K562 (cell line): ENCODE measurements around the gene FGFRL1. TPM values are rescaled to one million over a fixed set of nuclear protein-coding genes. Genes with fewer than 3 reads are reported as not detected.

Experiments
- BDP1 ChIP-seq: IDR thresholded peaks from 3 replicates; pipeline ENCODE4 v1.6.1; 2011; ENCODE audit not compliant: insufficient read length, insufficient read depth
- BRCA1 ChIP-seq, 2 experiments: fragments of 450-650 bp in 1 of 2; sonication (generic) in 1 of 2; formaldehyde crosslinking in 1 of 2; IDR thresholded peaks; 2 replicates each; pipeline versions ENCODE4 v1.5.0 to v1.6.1; 2017 to 2020; ENCODE audit warnings: mild to moderate bottlenecking in 1 of 2, missing genetic modification reagents in 1 of 2
- C11orf30 ChIP-seq: fragments of 450-650 bp; IDR thresholded peaks from 2 replicates; pipeline ENCODE4 v1.6.1; 2016; ENCODE audit warnings: low read depth, mild to moderate bottlenecking
- CEBPB ChIP-seq: fragments of 450-650 bp; IDR thresholded peaks from 2 replicates; pipeline ENCODE4 v1.6.1; 2016; ENCODE audit warnings: missing genetic modification characterization, missing compliant biosample characterization
- CGGBP1 ChIP-seq: fragments of 250-450 bp; sonication (Bioruptor Pico); IDR thresholded peaks from 2 replicates; pipeline ENCODE4 v1.9.0; 2021; ENCODE audit warnings: mild to moderate bottlenecking
- ELF1 ChIP-seq: fragments of 200-800 bp; sonication (Bioruptor generic); IDR thresholded peaks from 2 replicates; pipeline ENCODE4 v1.6.1; 2016; ENCODE audit warnings: missing genetic modification characterization, missing compliant biosample characterization
- HDAC2 ChIP-seq: fragments of 450-650 bp; IDR thresholded peaks from 2 replicates; pipeline ENCODE4 v1.6.1; 2016; ENCODE audit warnings: mild to moderate bottlenecking
- HNRNPK ChIP-seq: fragments of 200-400 bp; formaldehyde crosslinking; IDR thresholded peaks from one replicate; pipeline ENCODE4 v1.6.1; 2018; ENCODE audit warnings: mild to moderate bottlenecking, low read depth, low read length; ENCODE audit not compliant: poor library complexity, severe bottlenecking
- MLLT1 ChIP-seq, 2 experiments: fragments of 450-650 bp; IDR thresholded peaks; 2 replicates each; pipeline ENCODE4 v1.6.1; 2016
- MTA3 ChIP-seq: fragments of 450-650 bp; formaldehyde crosslinking; IDR thresholded peaks from 2 replicates; pipeline ENCODE4 v1.6.1; 2017; ENCODE audit warnings: mild to moderate bottlenecking, borderline replicate concordance
- SMARCA4 ChIP-seq: fragments of 450-650 bp; IDR thresholded peaks from 2 replicates; pipeline ENCODE4 v1.6.1; 2016
- SMARCC2 ChIP-seq: fragments of 450-650 bp; IDR thresholded peaks from 2 replicates; pipeline ENCODE4 v1.6.1; 2017; ENCODE audit warnings: antibody characterized with exemption, moderate library complexity, mild to moderate bottlenecking, low read depth
- SRSF7 ChIP-seq: fragments of 200-400 bp; formaldehyde crosslinking; optimal IDR thresholded peaks from 2 replicates; pipeline ENCODE3; 2017; ENCODE audit warnings: mild to moderate bottlenecking, low read depth, low read length
- TEAD2 ChIP-seq: fragments of 450-650 bp; IDR thresholded peaks from 2 replicates; pipeline ENCODE4 v1.6.1; 2016; ENCODE audit warnings: missing genetic modification characterization, control low read depth, missing compliant biosample characterization
- TRIM28 ChIP-seq: fragments of 450-650 bp; IDR thresholded peaks from 2 replicates; pipeline ENCODE4 v1.6.1; 2017
- ZNF232 ChIP-seq: sonication (generic); formaldehyde crosslinking; IDR thresholded peaks from 2 replicates; pipeline ENCODE4 v1.8.0; 2022; ENCODE audit warnings: mild to moderate bottlenecking, missing genetic modification reagents
- ZNF445 ChIP-seq: fragments of 250-450 bp; sonication (Bioruptor Pico); IDR thresholded peaks from 2 replicates; pipeline ENCODE4 v1.4.0; 2020; ENCODE audit warnings: low read depth, mild to moderate bottlenecking, moderate library complexity
- ZNF589 ChIP-seq: fragments of 200-800 bp; sonication (Bioruptor generic); IDR thresholded peaks from 2 replicates; pipeline ENCODE4 v1.6.1; 2016; ENCODE audit warnings: low read depth, missing genetic modification characterization, missing compliant biosample characterization
- ZNF764 ChIP-seq: fragments of 250-450 bp; sonication (Bioruptor Pico); IDR thresholded peaks from 2 replicates; pipeline ENCODE4 v1.4.0; 2020; ENCODE audit warnings: low read depth, mild to moderate bottlenecking, moderate library complexity
- polyA plus RNA-seq, 8 experiments: library from polyadenylated mRNA; depleted of rRNA in 4 of 8; stranded (reverse) in 5 of 8; unstranded in 3 of 8; fragments of >200 nt; fragmentation: Nextera tagmentation in 2 of 8; fragmentation: Illumina TruSeq in 1 of 8; extraction: Ambion mirVana in 2 of 8; extraction: Trizol in 1 of 8; gene quantifications; 2 replicates each; pipeline versions ENCODE4 v1.2.1 to v1.2.3, GENCODE V29; 2011 to 2014; ENCODE audit warnings: inconsistent platforms in 1 of 8, missing spikeins in 1 of 8
- total RNA-seq, 7 experiments: library from RNA; depleted of rRNA in 6 of 7; stranded (reverse); fragments of >200 nt in 6 of 7; fragmentation: Illumina TruSeq in 2 of 7; extraction: Trizol in 2 of 7; gene quantifications; 2 replicates each; pipeline versions ENCODE4 v1.2.1 to v1.2.3, GENCODE V29; 2011 to 2021; ENCODE audit warnings: low replicate concordance in 1 of 7
- TF ChIP-seq, protein P1 (sequence below): fragments of 450-650 bp; IDR thresholded peaks from 2 replicates; pipeline ENCODE4 v1.6.1; 2017; ENCODE audit warnings: antibody characterized with exemption, mild to moderate bottlenecking
- TF ChIP-seq, protein P2 (sequence below): fragments of 450-650 bp; formaldehyde crosslinking; IDR thresholded peaks from 2 replicates; pipeline ENCODE4 v1.4.0; 2020; ENCODE audit warnings: mild to moderate bottlenecking, moderate library complexity

FGFRL1 gene
- total and polyA plus RNA-seq, 9 of the 15 experiments (the other 6 are each of a cell fraction or from before 2014, with no cell fraction given) = 0.34 to 49.9 (median 14.6) TPM

DNA sequence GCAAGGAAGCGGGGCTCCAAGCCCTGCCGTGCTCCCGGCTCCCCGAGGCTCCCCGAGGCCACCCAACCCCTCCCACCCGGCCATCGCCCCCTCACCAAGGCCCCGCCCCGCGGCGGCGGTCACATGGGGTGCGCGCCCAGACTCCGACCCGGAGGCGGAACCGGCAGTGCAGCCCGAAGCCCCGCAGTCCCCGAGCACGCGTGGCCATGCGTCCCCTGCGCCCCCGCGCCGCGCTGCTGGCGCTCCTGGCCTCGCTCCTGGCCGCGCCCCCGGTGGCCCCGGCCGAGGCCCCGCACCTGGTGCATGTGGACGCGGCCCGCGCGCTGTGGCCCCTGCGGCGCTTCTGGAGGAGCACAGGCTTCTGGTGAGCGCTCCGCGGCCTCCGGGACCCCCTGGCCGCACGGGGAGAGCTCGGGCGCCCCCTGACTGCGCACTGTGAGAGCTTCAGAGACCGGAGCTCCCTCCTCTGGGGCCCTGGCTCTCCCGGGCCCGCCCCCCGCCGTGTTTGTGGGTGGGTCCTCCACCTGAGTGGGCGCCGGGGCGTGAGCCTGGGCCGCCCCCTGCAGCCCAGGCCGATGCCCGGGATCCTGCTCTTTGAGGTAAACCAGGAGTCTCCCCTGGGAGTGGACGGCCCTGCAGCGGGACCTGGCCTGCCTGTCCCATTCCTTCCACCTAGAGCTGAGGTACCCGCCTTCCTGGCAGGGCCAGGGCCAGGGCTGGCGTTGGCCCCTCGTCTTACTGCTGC lies 24.4 kb upstream of the FGFRL1 start, which contains the start of gene IDUA (continued):
- TF ChIP-seq, protein P1, sequence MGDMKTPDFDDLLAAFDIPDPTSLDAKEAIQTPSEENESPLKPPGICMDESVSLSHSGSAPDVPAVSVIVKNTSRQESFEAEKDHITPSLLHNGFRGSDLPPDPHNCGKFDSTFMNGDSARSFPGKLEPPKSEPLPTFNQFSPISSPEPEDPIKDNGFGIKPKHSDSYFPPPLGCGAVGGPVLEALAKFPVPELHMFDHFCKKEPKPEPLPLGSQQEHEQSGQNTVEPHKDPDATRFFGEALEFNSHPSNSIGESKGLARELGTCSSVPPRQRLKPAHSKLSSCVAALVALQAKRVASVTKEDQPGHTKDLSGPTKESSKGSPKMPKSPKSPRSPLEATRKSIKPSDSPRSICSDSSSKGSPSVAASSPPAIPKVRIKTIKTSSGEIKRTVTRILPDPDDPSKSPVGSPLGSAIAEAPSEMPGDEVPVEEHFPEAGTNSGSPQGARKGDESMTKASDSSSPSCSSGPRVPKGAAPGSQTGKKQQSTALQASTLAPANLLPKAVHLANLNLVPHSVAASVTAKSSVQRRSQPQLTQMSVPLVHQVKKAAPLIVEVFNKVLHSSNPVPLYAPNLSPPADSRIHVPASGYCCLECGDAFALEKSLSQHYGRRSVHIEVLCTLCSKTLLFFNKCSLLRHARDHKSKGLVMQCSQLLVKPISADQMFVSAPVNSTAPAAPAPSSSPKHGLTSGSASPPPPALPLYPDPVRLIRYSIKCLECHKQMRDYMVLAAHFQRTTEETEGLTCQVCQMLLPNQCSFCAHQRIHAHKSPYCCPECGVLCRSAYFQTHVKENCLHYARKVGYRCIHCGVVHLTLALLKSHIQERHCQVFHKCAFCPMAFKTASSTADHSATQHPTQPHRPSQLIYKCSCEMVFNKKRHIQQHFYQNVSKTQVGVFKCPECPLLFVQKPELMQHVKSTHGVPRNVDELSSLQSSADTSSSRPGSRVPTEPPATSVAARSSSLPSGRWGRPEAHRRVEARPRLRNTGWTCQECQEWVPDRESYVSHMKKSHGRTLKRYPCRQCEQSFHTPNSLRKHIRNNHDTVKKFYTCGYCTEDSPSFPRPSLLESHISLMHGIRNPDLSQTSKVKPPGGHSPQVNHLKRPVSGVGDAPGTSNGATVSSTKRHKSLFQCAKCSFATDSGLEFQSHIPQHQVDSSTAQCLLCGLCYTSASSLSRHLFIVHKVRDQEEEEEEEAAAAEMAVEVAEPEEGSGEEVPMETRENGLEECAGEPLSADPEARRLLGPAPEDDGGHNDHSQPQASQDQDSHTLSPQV = peak; percentile 83
- TF ChIP-seq SMARCC2 = no peak
- TF ChIP-seq SRSF7 = no peak
- peak; percentile 94 for TF ChIP-seq MTA3
- TF ChIP-seq HNRNPK = no peak
- TF ChIP-seq TEAD2 = no peak
- TF ChIP-seq SMARCA4 = no peak
- TF ChIP-seq ZNF445 (CRISPR knock-in tag) = no peak
- no peak for TF ChIP-seq BRCA1 (IDR thresholded peaks at IDR 0.05)
- TF ChIP-seq BRCA1 (CRISPR knock-in tag; IDR thresholded peaks at IDR 0.05) = no peak
- TF ChIP-seq ZNF764 = no peak
- TF ChIP-seq C11orf30 = no peak
- no peak for TF ChIP-seq BDP1
- no peak for TF ChIP-seq CEBPB (tag)
- TF ChIP-seq, protein P2, sequence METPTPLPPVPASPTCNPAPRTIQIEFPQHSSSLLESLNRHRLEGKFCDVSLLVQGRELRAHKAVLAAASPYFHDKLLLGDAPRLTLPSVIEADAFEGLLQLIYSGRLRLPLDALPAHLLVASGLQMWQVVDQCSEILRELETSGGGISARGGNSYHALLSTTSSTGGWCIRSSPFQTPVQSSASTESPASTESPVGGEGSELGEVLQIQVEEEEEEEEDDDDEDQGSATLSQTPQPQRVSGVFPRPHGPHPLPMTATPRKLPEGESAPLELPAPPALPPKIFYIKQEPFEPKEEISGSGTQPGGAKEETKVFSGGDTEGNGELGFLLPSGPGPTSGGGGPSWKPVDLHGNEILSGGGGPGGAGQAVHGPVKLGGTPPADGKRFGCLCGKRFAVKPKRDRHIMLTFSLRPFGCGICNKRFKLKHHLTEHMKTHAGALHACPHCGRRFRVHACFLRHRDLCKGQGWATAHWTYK (CRISPR knock-in tag) = 0 out of 2 replicates have a peak, but pooled peaks have one; percentile 46
- TF ChIP-seq ZNF589 (CRISPR knock-in tag) = 0 out of 2 replicates have a peak, but pooled peaks have one; percentile 34
- TF ChIP-seq MLLT1 (IDR thresholded peaks at IDR 0.05) = no peak
- TF ChIP-seq HDAC2 = no peak
- TF ChIP-seq CGGBP1 = no peak
- TF ChIP-seq ZNF232 (CRISPR knock-in tag) = no peak
- peak; percentile 54; the same call in 1 of the 2 replicates for TF ChIP-seq ELF1 (tag)
- no peak for TF ChIP-seq TRIM28
